Neuronal stem cell (in vitro differentiated cells): Measurements from ENCODE around the gene GALNT14.
"Not testable (repeated sequence)": the region's sequence is repeated elsewhere in the genome, so short reads cannot be mapped to it uniquely, and the experiment has no call there.

Experiments used
- DNase-seq: peaks from one replicate; pipeline ENCODE4 v3.0.0-alpha.2; 2013; ENCODE audit warnings: low spot score
- H2AFZ ChIP-seq: one replicate; pipeline ENCODE4 v1.6.1; 2013; ENCODE audit warnings: mild to moderate bottlenecking, low read length, inconsistent platforms
- H2AK5ac ChIP-seq: 2 replicates; pipeline ENCODE4 v1.6.1; 2013; ENCODE audit warnings: low read depth, mild to moderate bottlenecking, inconsistent platforms, low read length, moderate library complexity, mixed read lengths
- H2BK120ac ChIP-seq: 2 replicates; pipeline ENCODE4 v1.6.1; 2013; ENCODE audit warnings: low read depth, mild to moderate bottlenecking, inconsistent platforms, low read length, moderate library complexity, mixed read lengths
- H2BK12ac ChIP-seq: one replicate; pipeline ENCODE4 v1.6.1; 2013; ENCODE audit warnings: low read length, inconsistent platforms
- H2BK15ac ChIP-seq: 2 replicates; pipeline ENCODE4 v1.6.1; 2013; ENCODE audit warnings: mild to moderate bottlenecking, low read length, inconsistent platforms, mixed read lengths
- H2BK5ac ChIP-seq: one replicate; pipeline ENCODE4 v1.6.1; 2013; ENCODE audit warnings: inconsistent platforms, mild to moderate bottlenecking, low read length, moderate library complexity
- H3K14ac ChIP-seq: one replicate; pipeline ENCODE4 v1.6.1; 2013; ENCODE audit warnings: low read length, inconsistent platforms
- H3K18ac ChIP-seq: 2 replicates; pipeline ENCODE4 v1.6.1; 2013; ENCODE audit warnings: low read length, inconsistent platforms
- H3K23ac ChIP-seq: 2 replicates; pipeline ENCODE4 v1.6.1; 2013; ENCODE audit warnings: low read depth, mild to moderate bottlenecking, mixed read lengths, low read length, inconsistent platforms; ENCODE audit not compliant: poor library complexity
- H3K27ac ChIP-seq: replicated peaks from 3 replicates; pipeline ENCODE4 v1.5.1; 2013; ENCODE audit warnings: low read length, inconsistent platforms
- H3K27me3 ChIP-seq, 3 experiments: 2 replicates each; pipeline ENCODE4 v1.6.1; 2013; ENCODE audit warnings: low read length in 3 of 3, mild to moderate bottlenecking in 2 of 3, inconsistent platforms in 1 of 3, low read depth in 1 of 3, mixed read lengths in 1 of 3, moderate library complexity in 1 of 3; ENCODE audit not compliant: control insufficient read depth in 3 of 3, insufficient read depth in 3 of 3
- H3K36me3 ChIP-seq, 2 donors: replicated peaks in 1 of 2; 2 replicates each; pipeline ENCODE4 v1.6.1; 2013; ENCODE audit warnings: low read length in 2 of 2; ENCODE audit not compliant: control insufficient read depth in 2 of 2, insufficient read depth in 2 of 2
- H3K4ac ChIP-seq: 2 replicates; pipeline ENCODE4 v1.6.1; 2013; ENCODE audit warnings: inconsistent platforms, mild to moderate bottlenecking, low read length, moderate library complexity
- H3K4me1 ChIP-seq, 2 donors: 1 replicate in 1 of 2; 2 replicates in 1 of 2; pipeline ENCODE4 v1.6.1; 2013; ENCODE audit warnings: low read length in 2 of 2, low read depth in 1 of 2; ENCODE audit not compliant: control insufficient read depth in 2 of 2, insufficient read depth in 1 of 2
- H3K4me2 ChIP-seq: one replicate; pipeline ENCODE4 v1.6.1; 2013; ENCODE audit warnings: mild to moderate bottlenecking, low read length, inconsistent platforms; ENCODE audit not compliant: insufficient read depth, poor library complexity, severe bottlenecking
- H3K4me3 ChIP-seq, 2 donors: 2 replicates each; pipeline ENCODE4 v1.5.1; 2013; ENCODE audit warnings: low read length in 2 of 2, mild to moderate bottlenecking in 2 of 2, inconsistent platforms in 1 of 2, moderate library complexity in 1 of 2
- H3K79me1 ChIP-seq: one replicate; pipeline ENCODE4 v1.6.1; 2013; ENCODE audit warnings: low read depth, mild to moderate bottlenecking, inconsistent platforms, low read length, moderate library complexity
- H3K9ac ChIP-seq: one replicate; pipeline ENCODE4 v1.6.1; 2013; ENCODE audit warnings: mild to moderate bottlenecking, low read depth, low read length, inconsistent platforms; ENCODE audit not compliant: poor library complexity
- H3K9me3 ChIP-seq, 2 donors: replicated peaks in 1 of 2; 2 replicates each; pipeline versions ENCODE3 to v1.6.1; 2013; ENCODE audit warnings: low read length in 2 of 2, mild to moderate bottlenecking in 2 of 2, inconsistent platforms in 1 of 2, low read depth in 1 of 2, mixed read lengths in 1 of 2, moderate library complexity in 1 of 2; ENCODE audit not compliant: control insufficient read depth in 2 of 2, insufficient read depth in 1 of 2
- H4K8ac ChIP-seq: one replicate; pipeline ENCODE4 v1.6.1; 2013; ENCODE audit warnings: low read depth, mild to moderate bottlenecking, inconsistent platforms, low read length, moderate library complexity
- H4K91ac ChIP-seq: one replicate; pipeline ENCODE4 v1.6.1; 2013; ENCODE audit warnings: low read length, low read depth, mild to moderate bottlenecking, inconsistent platforms; ENCODE audit not compliant: poor library complexity
- WGBS, 2 donors: extraction: QIAGEN DNeasy Blood & Tissue Kit; methylation state at CpG; one replicate each; pipeline ENCODE4 v1.1.7; 2013; ENCODE audit warnings: missing lambda C conversion rate in 2 of 2, mixed read lengths in 1 of 2; ENCODE audit not compliant: insufficient read length in 2 of 2, insufficient replicate concordance in 1 of 2; ENCODE audit errors: extremely low coverage in 2 of 2; 5-methylcytosine and 5-hydroxymethylcytosine counted together

GALNT14 gene

GRCh38 chr2:30904437-30904836 is 233.8 kb downstream of the GALNT14 start:
- not testable (repeated sequence) for H3K23ac ChIP-seq, H4K8ac ChIP-seq, H3K4ac ChIP-seq, H2BK120ac ChIP-seq, DNase-seq, H3K9me3 ChIP-seq, H3K36me3 ChIP-seq, H3K14ac ChIP-seq, H3K4me2 ChIP-seq, H2BK12ac ChIP-seq, H3K4me3 ChIP-seq, H3K79me1 ChIP-seq, H3K27me3 ChIP-seq, H3K4me1 ChIP-seq, H3K27ac ChIP-seq, H2AK5ac ChIP-seq, H3K9ac ChIP-seq, H2AFZ ChIP-seq, H2BK15ac ChIP-seq, H3K18ac ChIP-seq, H2BK5ac ChIP-seq, H4K91ac ChIP-seq
- no CpG with 5 or more reads among the region's 14 CpGs for WGBS, 2 donors

DNA sequence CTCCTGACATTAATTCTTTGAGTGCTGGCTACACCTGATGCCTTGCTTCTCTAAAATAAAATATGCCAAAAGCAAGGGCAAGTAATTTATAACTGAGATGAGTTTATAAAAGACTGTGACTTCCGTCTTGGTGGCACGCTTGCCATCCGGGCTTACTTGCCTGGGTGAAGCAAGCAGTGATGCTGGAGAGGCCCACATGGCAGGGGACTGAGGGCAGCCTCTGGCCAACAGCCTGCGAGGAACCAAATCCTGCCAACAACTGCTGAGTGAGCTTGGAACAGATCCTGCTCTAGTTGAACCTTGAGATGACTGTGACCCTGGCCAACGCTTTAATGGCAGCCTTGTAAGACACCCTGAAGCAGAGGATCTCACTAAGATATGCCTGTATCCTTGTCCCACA is 234.9 kb downstream of the GALNT14 start:
- Histone ChIP-seq H3K23ac (no peak overlapping the region), H3K9me3 (peaks cover 0 to 3% of the 10 kb centered on the region in 2 donors), H2BK15ac (no peak overlapping the region)

GRCh38 chr2:30900381-30900780 is 237.9 kb downstream of the GALNT14 start:
- H3K27ac ChIP-seq: no peak overlapping the region
- no peaks in the 10 kb centered on the region for H3K36me3 ChIP-seq
- H3K14ac ChIP-seq: no peak overlapping the region
- H4K91ac ChIP-seq: no peak overlapping the region
- H2BK15ac ChIP-seq: no peak overlapping the region
- no peak overlapping the region for H3K9ac ChIP-seq
- H2AK5ac ChIP-seq: no peak overlapping the region
- H4K8ac ChIP-seq: no peak overlapping the region
- DNase-seq: no peak
- no peak overlapping the region for H2BK5ac ChIP-seq
- no peaks in the 10 kb centered on the region for H3K79me1 ChIP-seq
- no peak overlapping the region for H2BK120ac ChIP-seq
- H3K4me3 ChIP-seq: no peak overlapping the region
- no peak overlapping the region for H2AFZ ChIP-seq
- no peak overlapping the region for H3K23ac ChIP-seq
- H2BK12ac ChIP-seq: no peak overlapping the region
- H3K18ac ChIP-seq: no peak overlapping the region
- no peak overlapping the region for H3K4me2 ChIP-seq
- H3K9me3 ChIP-seq: peaks cover 0 to 3% of the 10 kb centered on the region in 2 donors
- no peaks in the 10 kb centered on the region for H3K4me1 ChIP-seq
- H3K27me3 ChIP-seq: peaks cover 0 to 4% (median 0%) of the 10 kb centered on the region in 3 experiments
- no CpG with 5 or more reads among the region's 5 CpGs for WGBS, 2 donors
- no peak overlapping the region for H3K4ac ChIP-seq

More for the DNA sequence above, 234.9 kb downstream of the GALNT14 start:
- Histone ChIP-seq H3K4me3 (no peak overlapping the region), H2BK5ac (no peak overlapping the region), H3K4ac (no peak overlapping the region), H3K14ac (no peak overlapping the region), H3K9ac (no peak overlapping the region), H3K18ac (no peak overlapping the region), H3K27ac (no peak overlapping the region), H3K36me3 (no peaks in the 10 kb centered on the region), H2AK5ac (no peak overlapping the region), H2BK120ac (no peak overlapping the region), H2BK12ac (no peak overlapping the region), H4K8ac (no peak overlapping the region), H3K4me1 (no peaks in the 10 kb centered on the region), H3K79me1 (no peaks in the 10 kb centered on the region), H4K91ac (no peak overlapping the region), H3K27me3 (peaks cover 0 to 4% (median 0%) of the 10 kb centered on the region in 3 experiments), H2AFZ (no peak overlapping the region), H3K4me2 (no peak overlapping the region)
- WGBS, 2 donors: no CpG with 5 or more reads among the region's 5 CpGs
- no peak for DNase-seq

- Histone ChIP-seq H3K23ac (no peak overlapping the region), H2AK5ac (no peak overlapping the region), H2BK12ac (no peak overlapping the region), H2BK120ac (no peak overlapping the region), H2BK5ac (no peak overlapping the region), H3K9me3 (peaks cover 0 to 3% of the 10 kb centered on the region in 2 donors), H3K27ac (no peak overlapping the region), H3K9ac (no peak overlapping the region), H3K79me1 (no peaks in the 10 kb centered on the region), H4K91ac (no peak overlapping the region), H3K4ac (no peak overlapping the region), H3K36me3 (no peaks in the 10 kb centered on the region), H3K27me3 (peaks cover 0 to 4% (median 0%) of the 10 kb centered on the region in 3 experiments), H4K8ac (no peak overlapping the region), H3K4me1 (no peaks in the 10 kb centered on the region), H2BK15ac (no peak overlapping the region), H3K18ac (no peak overlapping the region), H3K14ac (no peak overlapping the region), H2AFZ (no peak overlapping the region), H3K4me2 (no peak overlapping the region), H3K4me3 (no peak overlapping the region)
- no CpG with 5 or more reads among the region's 14 CpGs for WGBS, 2 donors
- DNase-seq: no peak
Observed at GRCh38 chr2:30899516-30900054, 238.7 kb downstream of the GALNT14 start.
